ENCODE results near the gene XAF1. TPM values are rescaled to one million over a fixed set of nuclear protein-coding genes. Genes with fewer than 3 reads are reported as not detected.

The XAF1 gene
- polyA plus RNA-seq, 1 of the 3 experiments (the other 2 are of a cell fraction) = 0.03 TPM

DNA sequence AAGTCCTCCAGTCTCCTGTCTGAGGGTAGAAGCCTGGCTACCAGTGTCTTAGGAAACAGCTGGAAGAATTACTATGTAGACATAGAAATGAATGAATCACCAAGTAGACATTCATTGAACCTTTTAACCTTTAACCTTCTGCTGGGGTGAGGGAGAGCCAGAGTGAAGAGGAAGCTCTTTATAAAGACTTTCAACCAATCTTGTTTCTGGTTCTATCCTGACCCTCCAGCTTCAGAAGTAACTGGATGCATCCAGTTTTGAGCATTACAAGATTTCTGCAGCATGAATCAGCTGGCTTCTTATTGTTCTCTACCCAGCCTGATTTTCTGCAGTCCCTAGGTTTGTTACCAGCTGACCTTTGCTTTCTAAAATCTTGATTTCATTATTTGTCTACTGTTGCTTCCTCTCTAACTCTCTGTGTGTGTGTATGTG is 67.2 kb downstream of the XAF1 start:
- Histone ChIP-seq H4K20me1 (ENCODE audit: insufficient read depth) (no peaks in the 10 kb centered on the region), H3K27me3 (ENCODE audit: insufficient read depth) (peaks cover 18% of the 10 kb centered on the region; the same call in 1 of the 2 replicates), H3K27ac (ENCODE audit: low read depth in 2 of 2, low read length in 1 of 2) (no peak overlapping the region), H3K79me2 (ENCODE audit: insufficient read depth) (no peaks in the 10 kb centered on the region), H3K9me2 (no peaks in the 10 kb centered on the region), H3K4me2 (no peak overlapping the region), H3K4me3 (ENCODE audit: low read depth in 2 of 2, low read length in 1 of 2) (no peak overlapping the region), H3K9me3 (no peaks in the 10 kb centered on the region), H3K9ac (no peak overlapping the region), H3K4me1 (ENCODE audit: control insufficient read depth in 1 of 2, insufficient read depth in 2 of 2, low read depth in 1 of 2, low read length in 1 of 2) (no peaks in the 10 kb centered on the region), H3F3A (replicated peaks; ENCODE audit: insufficient read depth) (no peaks in the 10 kb centered on the region), H2AFZ (ENCODE audit: low read depth) (no peak overlapping the region), H3K36me3 (replicated peaks in 1 of 2; ENCODE audit: control insufficient read depth in 1 of 2, insufficient read depth in 2 of 2, low read length in 1 of 2) (no peaks in the 10 kb centered on the region)
- CTCF ChIA-PET = interaction anchor here (1.0 kb wide), 1 partner anchor 88 kb away, joined by 3 read pairs; no protein-coding TSS in a partner anchor
- DNase-seq = no peak
- POLR2A ChIA-PET = no interaction called here
- TF ChIP-seq NFIC (IDR thresholded peaks at IDR 0.05; ENCODE audit: borderline replicate concordance) (no peak), NRF1 (IDR thresholded peaks at IDR 0.05; ENCODE audit: low read depth, low read length) (no peak), GABPA (IDR thresholded peaks at IDR 0.05; ENCODE audit: low read depth) (no peak), EZH2phosphoT487 (IDR thresholded peaks at IDR 0.05; ENCODE audit: borderline replicate concordance, low read depth) (no peak), SMC3 (IDR thresholded peaks at IDR 0.05; ENCODE audit: low read depth, low read length) (no peak), SIN3A (IDR thresholded peaks at IDR 0.05; ENCODE audit: borderline replicate concordance, low read depth, low read length) (no peak), FOSL2 (IDR thresholded peaks at IDR 0.05; ENCODE audit: borderline replicate concordance, low read depth) (no peak), MEF2A (IDR thresholded peaks at IDR 0.05; ENCODE audit: borderline replicate concordance, low read depth) (no peak)
- TF ChIP-seq, protein P1, sequence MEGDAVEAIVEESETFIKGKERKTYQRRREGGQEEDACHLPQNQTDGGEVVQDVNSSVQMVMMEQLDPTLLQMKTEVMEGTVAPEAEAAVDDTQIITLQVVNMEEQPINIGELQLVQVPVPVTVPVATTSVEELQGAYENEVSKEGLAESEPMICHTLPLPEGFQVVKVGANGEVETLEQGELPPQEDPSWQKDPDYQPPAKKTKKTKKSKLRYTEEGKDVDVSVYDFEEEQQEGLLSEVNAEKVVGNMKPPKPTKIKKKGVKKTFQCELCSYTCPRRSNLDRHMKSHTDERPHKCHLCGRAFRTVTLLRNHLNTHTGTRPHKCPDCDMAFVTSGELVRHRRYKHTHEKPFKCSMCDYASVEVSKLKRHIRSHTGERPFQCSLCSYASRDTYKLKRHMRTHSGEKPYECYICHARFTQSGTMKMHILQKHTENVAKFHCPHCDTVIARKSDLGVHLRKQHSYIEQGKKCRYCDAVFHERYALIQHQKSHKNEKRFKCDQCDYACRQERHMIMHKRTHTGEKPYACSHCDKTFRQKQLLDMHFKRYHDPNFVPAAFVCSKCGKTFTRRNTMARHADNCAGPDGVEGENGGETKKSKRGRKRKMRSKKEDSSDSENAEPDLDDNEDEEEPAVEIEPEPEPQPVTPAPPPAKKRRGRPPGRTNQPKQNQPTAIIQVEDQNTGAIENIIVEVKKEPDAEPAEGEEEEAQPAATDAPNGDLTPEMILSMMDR (IDR thresholded peaks at IDR 0.05) = no peak
- TF ChIP-seq, protein P2, sequence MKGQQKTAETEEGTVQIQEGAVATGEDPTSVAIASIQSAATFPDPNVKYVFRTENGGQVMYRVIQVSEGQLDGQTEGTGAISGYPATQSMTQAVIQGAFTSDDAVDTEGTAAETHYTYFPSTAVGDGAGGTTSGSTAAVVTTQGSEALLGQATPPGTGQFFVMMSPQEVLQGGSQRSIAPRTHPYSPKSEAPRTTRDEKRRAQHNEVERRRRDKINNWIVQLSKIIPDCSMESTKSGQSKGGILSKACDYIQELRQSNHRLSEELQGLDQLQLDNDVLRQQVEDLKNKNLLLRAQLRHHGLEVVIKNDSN (IDR thresholded peaks at IDR 0.05; ENCODE audit: borderline replicate concordance, low read depth) = no peak

Small RNAs within 50 kb of the gene (small RNA-seq; reads per million reads assigned to genes)
- 0 reads per million in 7 experiments for gene AC004706.2

Other genes with a start within 250 kb of the XAF1 start
- gene PITPNM3, start 199.5 kb upstream of the XAF1 start, polyA plus RNA-seq (2012; rRNA removed) = 0.82 and 0.86 TPM in 2 replicates
- gene KIAA0753, start 115.3 kb upstream of the XAF1 start, polyA plus RNA-seq (2012; rRNA removed) = 7.2 and 10.3 TPM in 2 replicates
- 644 and 650 TPM in 2 replicates for gene TXNDC17, start 115.0 kb upstream of the XAF1 start, polyA plus RNA-seq (2012; rRNA removed)
- 15.1 and 22.0 TPM in 2 replicates for gene MED31, start 104.4 kb upstream of the XAF1 start, polyA plus RNA-seq (2012; rRNA removed)
- gene C17orf100, start 104.3 kb upstream of the XAF1 start, polyA plus RNA-seq (2012; rRNA removed) = 2.6 and 2.7 TPM in 2 replicates
- not detected in 2 replicates for gene SLC13A5, start 42.7 kb upstream of the XAF1 start, polyA plus RNA-seq (2012; rRNA removed)
- not detected in 2 replicates for gene FBXO39, start 20.2 kb downstream of the XAF1 start, polyA plus RNA-seq (2012; rRNA removed)
- gene TEKT1, start 75.7 kb downstream of the XAF1 start, polyA plus RNA-seq (2012; rRNA removed) = not detected in 2 replicates
- not detected in 2 replicates for gene ALOX12, start 240.0 kb downstream of the XAF1 start, polyA plus RNA-seq (2012; rRNA removed)

Data from SK-N-SH (cell line).